ENCODE results near the gene PCSK5.

The PCSK5 gene

GRCh38 chr9:76203373-76203772 lies 312.9 kb downstream of the PCSK5 start:
- DNase-seq, result no peak
- H3K27me3 ChIP-seq (replicated peaks; ENCODE audit: insufficient read depth, low read length), result no peaks in the 10 kb centered on the region
- H3K9me2 ChIP-seq (replicated peaks; ENCODE audit: insufficient read depth, low read length), result no peaks in the 10 kb centered on the region
- H4K20me1 ChIP-seq (ENCODE audit: insufficient read depth, low read length), result no peaks in the 10 kb centered on the region
- no peak overlapping the region for H3K4me3 ChIP-seq (ENCODE audit: low read length)
- no peak overlapping the region for H3K27ac ChIP-seq (ENCODE audit: low read length)
- H3K9me3 ChIP-seq (replicated peaks; ENCODE audit: insufficient read depth, low read length), result no peaks in the 10 kb centered on the region
- H3F3A ChIP-seq (ENCODE audit: insufficient read depth, low read length), result no peaks in the 10 kb centered on the region
- H3K79me2 ChIP-seq (ENCODE audit: low read length), result no peaks in the 10 kb centered on the region
- H3K4me1 ChIP-seq (ENCODE audit: low read length), result no peaks in the 10 kb centered on the region
- no peak overlapping the region for H3K4me2 ChIP-seq (ENCODE audit: low read depth, low read length)
- no peak overlapping the region for H3K9ac ChIP-seq (ENCODE audit: low read length)
- H2AFZ ChIP-seq (ENCODE audit: low read length), result no peak overlapping the region
- TF ChIP-seq CTCF (IDR thresholded peaks at IDR 0.05; ENCODE audit: low read length) (no peak), EZH2phosphoT487 (IDR thresholded peaks at IDR 0.05; ENCODE audit: low read length) (no peak), EZH2 (optimal IDR thresholded peaks at IDR 0.05; ENCODE audit: low read depth, low read length) (no peak)
- H3K36me3 ChIP-seq (replicated peaks; ENCODE audit: insufficient read depth, low read length), result no peaks in the 10 kb centered on the region

GRCh38 chr9:76206821-76207220 lies 316.3 kb downstream of the PCSK5 start:
- no peak for TF ChIP-seq EZH2 (optimal IDR thresholded peaks at IDR 0.05; ENCODE audit: low read depth, low read length)
- Histone ChIP-seq H3K4me2 (ENCODE audit: low read depth, low read length) (no peak overlapping the region), H2AFZ (ENCODE audit: low read length) (no peak overlapping the region), H3K9me3 (replicated peaks; ENCODE audit: insufficient read depth, low read length) (no peaks in the 10 kb centered on the region), H3K4me3 (ENCODE audit: low read length) (no peak overlapping the region), H3K27ac (ENCODE audit: low read length) (no peak overlapping the region), H3K79me2 (ENCODE audit: low read length) (no peaks in the 10 kb centered on the region), H3K36me3 (replicated peaks; ENCODE audit: insufficient read depth, low read length) (no peaks in the 10 kb centered on the region), H3K4me1 (ENCODE audit: low read length) (no peaks in the 10 kb centered on the region), H3F3A (ENCODE audit: insufficient read depth, low read length) (no peaks in the 10 kb centered on the region), H4K20me1 (ENCODE audit: insufficient read depth, low read length) (no peaks in the 10 kb centered on the region), H3K27me3 (replicated peaks; ENCODE audit: insufficient read depth, low read length) (no peaks in the 10 kb centered on the region), H3K9me2 (replicated peaks; ENCODE audit: insufficient read depth, low read length) (no peaks in the 10 kb centered on the region), H3K9ac (ENCODE audit: low read length) (no peak overlapping the region)
- no peak for DNase-seq

GRCh38 chr9:76213751-76214150 lies 323.3 kb downstream of the PCSK5 start:
- Histone ChIP-seq H3K79me2 (ENCODE audit: low read length) (no peaks in the 10 kb centered on the region), H3K27me3 (replicated peaks; ENCODE audit: insufficient read depth, low read length) (no peaks in the 10 kb centered on the region), H2AFZ (ENCODE audit: low read length) (no peak overlapping the region), H3F3A (ENCODE audit: insufficient read depth, low read length) (no peaks in the 10 kb centered on the region), H3K9me3 (replicated peaks; ENCODE audit: insufficient read depth, low read length) (no peaks in the 10 kb centered on the region), H3K4me3 (ENCODE audit: low read length) (no peak overlapping the region), H3K27ac (ENCODE audit: low read length) (no peak overlapping the region), H3K4me2 (ENCODE audit: low read depth, low read length) (no peak overlapping the region), H4K20me1 (ENCODE audit: insufficient read depth, low read length) (no peaks in the 10 kb centered on the region), H3K36me3 (replicated peaks; ENCODE audit: insufficient read depth, low read length) (no peaks in the 10 kb centered on the region), H3K9me2 (replicated peaks; ENCODE audit: insufficient read depth, low read length) (no peaks in the 10 kb centered on the region), H3K9ac (ENCODE audit: low read length) (no peak overlapping the region), H3K4me1 (ENCODE audit: low read length) (no peaks in the 10 kb centered on the region)
- DNase-seq, result no peak
- TF ChIP-seq EZH2phosphoT487 (IDR thresholded peaks at IDR 0.05; ENCODE audit: low read length) (no peak), CTCF (IDR thresholded peaks at IDR 0.05; ENCODE audit: low read length) (no peak)

- H2AFZ ChIP-seq (ENCODE audit: low read length), result no peak overlapping the region
- H3K9ac ChIP-seq (ENCODE audit: low read length), result no peak overlapping the region
- no peaks in the 10 kb centered on the region for H3K9me3 ChIP-seq (replicated peaks; ENCODE audit: insufficient read depth, low read length)
- no peak for TF ChIP-seq CTCF (IDR thresholded peaks at IDR 0.05; ENCODE audit: low read length)
- no peak for TF ChIP-seq EZH2 (optimal IDR thresholded peaks at IDR 0.05; ENCODE audit: low read depth, low read length)
- TF ChIP-seq EZH2phosphoT487 (IDR thresholded peaks at IDR 0.05; ENCODE audit: low read length), result no peak
- no peak overlapping the region for H3K4me2 ChIP-seq (ENCODE audit: low read depth, low read length)
- no peak overlapping the region for H3K4me3 ChIP-seq (ENCODE audit: low read length)
- DNase-seq, result no peak
- H3K36me3 ChIP-seq (replicated peaks; ENCODE audit: insufficient read depth, low read length), result no peaks in the 10 kb centered on the region
- H4K20me1 ChIP-seq (ENCODE audit: insufficient read depth, low read length), result no peaks in the 10 kb centered on the region
- H3K27me3 ChIP-seq (replicated peaks; ENCODE audit: insufficient read depth, low read length), result no peaks in the 10 kb centered on the region
- H3K27ac ChIP-seq (ENCODE audit: low read length), result no peak overlapping the region
- H3K4me1 ChIP-seq (ENCODE audit: low read length), result no peaks in the 10 kb centered on the region
- no peaks in the 10 kb centered on the region for H3F3A ChIP-seq (ENCODE audit: insufficient read depth, low read length)
- H3K79me2 ChIP-seq (ENCODE audit: low read length), result no peaks in the 10 kb centered on the region
- H3K9me2 ChIP-seq (replicated peaks; ENCODE audit: insufficient read depth, low read length), result no peaks in the 10 kb centered on the region
Measured at GRCh38 chr9:76215066-76215465, 324.6 kb downstream of the PCSK5 start.
